Measurements from ENCODE around the gene SETD1B.

GRCh38 chr12:121826318-121827150 is 22.7 kb downstream of the SETD1B start:
- TF ChIP-seq EZH2 (IDR thresholded peaks at IDR 0.05; ENCODE audit: insufficient read depth, poor library complexity, severe bottlenecking): no peak
- no peak for TF ChIP-seq EZH2phosphoT487 (IDR thresholded peaks at IDR 0.05; ENCODE audit: insufficient read depth, low read depth)

Data from GM23248 (cell line).